K562 (cell line): ENCODE data around the gene SNX4.

Experiments used
- CBX2 ChIP-seq: fragments of 200-600 bp; sonication (generic); IDR thresholded peaks from one replicate; pipeline ENCODE4 v1.6.1; 2012; ENCODE audit warnings: mild to moderate bottlenecking, low read length, inconsistent platforms; ENCODE audit not compliant: insufficient read depth, poor library complexity, severe bottlenecking
- CTCF ChIP-seq, 3 experiments: IDR thresholded peaks in 2 of 3; conservative IDR thresholded peaks in 1 of 3; 2 replicates each; pipeline ENCODE4 v1.5.1; 2011 to 2012; ENCODE audit warnings: low read length in 3 of 3, mild to moderate bottlenecking in 3 of 3, control low read depth in 2 of 3, improper control_type of control experiment in 1 of 3, inconsistent platforms in 1 of 3, low read depth in 1 of 3, mixed read lengths in 1 of 3, moderate library complexity in 1 of 3; ENCODE audit not compliant: insufficient read depth in 2 of 3
- FOS ChIP-seq: IDR thresholded peaks from 3 replicates; pipeline ENCODE4 v1.6.1; 2011; ENCODE audit not compliant: insufficient read length; ENCODE audit errors: extremely low read depth
- MYC ChIP-seq, 2 experiments: fragments of 250-450 bp in 1 of 2; sonication (Bioruptor Pico) in 1 of 2; IDR thresholded peaks; 2 replicates each; pipeline versions ENCODE4 v1.5.1 to v1.6.1; 2012 to 2021; ENCODE audit warnings: low read depth in 2 of 2, borderline replicate concordance in 1 of 2, improper control_type of control experiment in 1 of 2, low read length in 1 of 2, mild to moderate bottlenecking in 1 of 2, moderate library complexity in 1 of 2
- PHF21A ChIP-seq: fragments of 450-650 bp; IDR thresholded peaks from 2 replicates; pipeline ENCODE4 v1.6.1; 2017; ENCODE audit warnings: low read depth, borderline replicate concordance
- POLR2AphosphoS5 ChIP-seq: IDR thresholded peaks from 2 replicates; pipeline ENCODE4 v1.6.1; 2011; ENCODE audit warnings: mild to moderate bottlenecking, low read depth, low read length, moderate library complexity; ENCODE audit not compliant: control insufficient read depth, insufficient read depth
- SNRNP70 ChIP-seq: fragments of 200-400 bp; formaldehyde crosslinking; optimal IDR thresholded peaks from 2 replicates; pipeline ENCODE3; 2017; ENCODE audit warnings: low read depth, low read length
- TAF1 ChIP-seq: IDR thresholded peaks from 2 replicates; pipeline ENCODE4 v1.6.1; 2011; ENCODE audit warnings: mild to moderate bottlenecking, low read length, moderate library complexity; ENCODE audit not compliant: insufficient read depth, control insufficient read depth, severe bottlenecking; ENCODE audit errors: extremely low read depth
- ZBTB8A ChIP-seq: fragments of 450-650 bp; IDR thresholded peaks from 2 replicates; pipeline ENCODE4 v1.6.1; 2018; ENCODE audit warnings: mild to moderate bottlenecking, moderate library complexity; ENCODE audit not compliant: partially characterized antibody
- ZNF384 ChIP-seq: IDR thresholded peaks from 2 replicates; pipeline ENCODE4 v1.6.1; 2012; ENCODE audit warnings: low read depth, low read length, improper control_type of control experiment

DNA sequence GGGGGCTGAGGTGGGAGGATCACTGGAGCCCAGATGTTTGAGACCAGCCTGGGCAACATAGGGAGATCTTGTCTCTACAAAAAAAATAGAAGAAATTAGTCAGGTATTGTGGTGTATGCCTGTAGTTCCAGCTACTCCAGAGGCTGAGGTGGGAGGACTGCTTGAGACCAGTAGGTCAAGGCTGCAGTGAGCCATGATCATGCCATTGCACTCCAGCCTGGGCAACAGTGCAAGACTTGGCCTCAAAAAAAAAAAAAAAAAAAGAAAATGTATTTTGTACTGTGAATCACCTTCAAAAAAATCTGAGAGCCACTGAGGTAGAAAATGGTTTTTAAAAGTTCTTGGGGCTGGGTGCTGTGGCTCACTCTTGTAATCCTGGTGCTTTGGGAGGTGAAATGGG lies 4.6 kb downstream of the SNX4 start:
- no peak for TF ChIP-seq FOS
- TF ChIP-seq CTCF (IDR thresholded peaks at IDR 0.05 in 2 of 3, conservative IDR thresholded peaks at IDR 0.05 in 1 of 3; ENCODE audit: insufficient read depth in 2 of 3, low read depth in 1 of 3, low read length in 3 of 3) = no peak
- TF ChIP-seq POLR2AphosphoS5 = no peak
- TF ChIP-seq PHF21A = no peak
- TF ChIP-seq ZNF384 = no peak
- no peak for TF ChIP-seq MYC (IDR thresholded peaks at IDR 0.05; ENCODE audit: low read depth, low read length)
- TF ChIP-seq MYC (CRISPR knock-in tag; IDR thresholded peaks at IDR 0.05; ENCODE audit: borderline replicate concordance, low read depth) = no peak
- no peak for TF ChIP-seq ZBTB8A
- TF ChIP-seq SNRNP70 = no peak
- no peak for TF ChIP-seq CBX2
- TF ChIP-seq TAF1 = no peak
